GM23338 (cell line): ENCODE data around the gene NDUFB8. TPM values are rescaled to one million over a fixed set of nuclear protein-coding genes. Genes with fewer than 3 reads are reported as not detected.

Experiments used
- ATAC-seq: fragments of 200-7000 bp; cut with Tn5 transposase; 3 replicates; pipeline ENCODE4 v1.9.1; 2020
- DNase-seq: peaks from one replicate; pipeline ENCODE4 v3.0.0-alpha.2; 2015; ENCODE audit warnings: low spot score
- H2AFZ ChIP-seq: fragments of 200-600 bp; sonication (generic); 2 replicates; pipeline ENCODE4 v1.8.0; 2016; ENCODE audit warnings: antibody characterized with exemption, mild to moderate bottlenecking, moderate library complexity
- H3F3A ChIP-seq: fragments of 200-600 bp; sonication (generic); replicated peaks from 2 replicates; pipeline ENCODE4 v1.8.0; 2017; ENCODE audit warnings: antibody characterized with exemption, mixed run types, low read depth
- H3K27ac ChIP-seq: fragments of 200-600 bp; sonication (generic); 2 replicates; pipeline ENCODE4 v1.6.1; 2016; ENCODE audit warnings: low read depth
- H3K27me3 ChIP-seq: fragments of 200-600 bp; sonication (generic); 2 replicates; pipeline ENCODE4 v1.8.0; 2016; ENCODE audit warnings: mild to moderate bottlenecking, mixed run types, moderate library complexity; ENCODE audit not compliant: insufficient read depth
- H3K36me3 ChIP-seq: fragments of 200-600 bp; sonication (generic); 2 replicates; pipeline ENCODE4 v1.8.0; 2016; ENCODE audit warnings: mild to moderate bottlenecking; ENCODE audit not compliant: insufficient read depth
- H3K4me1 ChIP-seq: fragments of 200-600 bp; sonication (generic); 2 replicates; pipeline ENCODE4 v1.8.0; 2016; ENCODE audit warnings: mild to moderate bottlenecking, moderate library complexity; ENCODE audit not compliant: insufficient read depth
- H3K4me2 ChIP-seq: fragments of 200-600 bp; sonication (generic); 2 replicates; pipeline ENCODE4 v1.7.1; 2017; ENCODE audit warnings: mixed run types
- H3K4me3 ChIP-seq: fragments of 200-600 bp; sonication (generic); 2 replicates; pipeline ENCODE4 v1.6.1; 2016; ENCODE audit warnings: mixed run types
- H3K79me2 ChIP-seq: fragments of 200-600 bp; sonication (generic); replicated peaks from 2 replicates; pipeline ENCODE4 v1.8.0; 2017; ENCODE audit warnings: mild to moderate bottlenecking; ENCODE audit not compliant: insufficient read depth
- H3K9me2 ChIP-seq: fragments of 200-600 bp; sonication (generic); 2 replicates; pipeline ENCODE4 v1.8.0; 2017; ENCODE audit not compliant: insufficient read depth
- H4K20me1 ChIP-seq: fragments of 200-600 bp; sonication (generic); replicated peaks from 2 replicates; pipeline ENCODE4 v1.8.0; 2017; ENCODE audit warnings: mild to moderate bottlenecking; ENCODE audit not compliant: insufficient read depth
- H3K27ac Mint-ChIP-seq: 2 replicates; pipeline ENCODE4 v1.8.0; 2020; ENCODE audit warnings: inconsistent platforms, mild to moderate bottlenecking, moderate library complexity, mixed read lengths
- H3K27me3 Mint-ChIP-seq: 3 replicates; pipeline ENCODE4 v1.8.0; 2022; ENCODE audit warnings: low read depth, mild to moderate bottlenecking, moderate library complexity, mixed read lengths, inconsistent platforms; ENCODE audit not compliant: insufficient read depth, poor library complexity
- H3K36me3 Mint-ChIP-seq: 3 replicates; pipeline ENCODE4 v1.8.0; 2021; ENCODE audit warnings: low read depth, mild to moderate bottlenecking, inconsistent platforms, moderate library complexity, mixed read lengths
- H3K4me1 Mint-ChIP-seq: 3 replicates; pipeline ENCODE4 v1.8.0; 2020; ENCODE audit warnings: mild to moderate bottlenecking, inconsistent platforms, mixed read lengths
- H3K4me3 Mint-ChIP-seq: 3 replicates; pipeline ENCODE4 v1.8.0; 2021; ENCODE audit warnings: moderate library complexity, mild to moderate bottlenecking, inconsistent platforms, mixed read lengths
- H3K9me3 Mint-ChIP-seq: 3 replicates; pipeline ENCODE4 v1.8.0; 2020; ENCODE audit warnings: moderate library complexity, mild to moderate bottlenecking, inconsistent platforms, mixed read lengths
- JUNB ChIP-seq: IDR thresholded peaks from one replicate; pipeline ENCODE4 v1.6.1; 2016; ENCODE audit warnings: antibody characterized with exemption; ENCODE audit not compliant: unreplicated experiment
- STAT1 ChIP-seq: IDR thresholded peaks from one replicate; pipeline ENCODE4 v1.6.1; 2016; ENCODE audit warnings: antibody characterized with exemption; ENCODE audit not compliant: unreplicated experiment
- polyA plus RNA-seq: library from polyadenylated mRNA; unstranded; fragments of >200 nt; fragmentation: Nextera tagmentation; extraction: Ambion mirVana; gene quantifications from 2 replicates; pipeline ENCODE4 v1.2.1, GENCODE V29; 2016
- total RNA-seq: library from RNA; depleted of rRNA; stranded (reverse); fragments of >200 nt; shearing (Covaris generic); gene quantifications from 2 replicates; pipeline ENCODE4 v1.2.3, GENCODE V29; 2014
- TF ChIP-seq, protein P1 (sequence below), 2 experiments: fragments of 200-600 bp in 1 of 2; sonication (generic) in 1 of 2; conservative IDR thresholded peaks; 2 replicates each; pipeline versions ENCODE4 v1.5.1 to v1.6.1; 2016 to 2017; ENCODE audit warnings: antibody characterized with exemption in 2 of 2, low read depth in 2 of 2, mild to moderate bottlenecking in 2 of 2, moderate library complexity in 1 of 2

Gene NDUFB8
- total and polyA plus RNA-seq, 2 experiments from 2014 or later: 131 to 464 TPM

- Mint-ChIP-seq H3K4me1 (no peaks in the 10 kb centered on the region; the same call in 2 of the 3 replicates), H3K9me3 (no peaks in the 10 kb centered on the region), H3K27me3 (peaks cover 20% of the 10 kb centered on the region), H3K27ac (no peak within 1 kb of the TSS), H3K4me3 (peak within 1 kb of the TSS; percentile 89), H3K36me3 (peaks cover 5% of the 10 kb centered on the region; the same call in 2 of the 3 replicates)
- TF ChIP-seq, protein P1, sequence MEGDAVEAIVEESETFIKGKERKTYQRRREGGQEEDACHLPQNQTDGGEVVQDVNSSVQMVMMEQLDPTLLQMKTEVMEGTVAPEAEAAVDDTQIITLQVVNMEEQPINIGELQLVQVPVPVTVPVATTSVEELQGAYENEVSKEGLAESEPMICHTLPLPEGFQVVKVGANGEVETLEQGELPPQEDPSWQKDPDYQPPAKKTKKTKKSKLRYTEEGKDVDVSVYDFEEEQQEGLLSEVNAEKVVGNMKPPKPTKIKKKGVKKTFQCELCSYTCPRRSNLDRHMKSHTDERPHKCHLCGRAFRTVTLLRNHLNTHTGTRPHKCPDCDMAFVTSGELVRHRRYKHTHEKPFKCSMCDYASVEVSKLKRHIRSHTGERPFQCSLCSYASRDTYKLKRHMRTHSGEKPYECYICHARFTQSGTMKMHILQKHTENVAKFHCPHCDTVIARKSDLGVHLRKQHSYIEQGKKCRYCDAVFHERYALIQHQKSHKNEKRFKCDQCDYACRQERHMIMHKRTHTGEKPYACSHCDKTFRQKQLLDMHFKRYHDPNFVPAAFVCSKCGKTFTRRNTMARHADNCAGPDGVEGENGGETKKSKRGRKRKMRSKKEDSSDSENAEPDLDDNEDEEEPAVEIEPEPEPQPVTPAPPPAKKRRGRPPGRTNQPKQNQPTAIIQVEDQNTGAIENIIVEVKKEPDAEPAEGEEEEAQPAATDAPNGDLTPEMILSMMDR (conservative IDR thresholded peaks at IDR 0.05; ENCODE audit: low read depth in 2 of 2): peak in 1 of 2 experiments; percentile 69; a peak in 2 of 4 replicates
- no peak for TF ChIP-seq JUNB
- H4K20me1 ChIP-seq: no peaks in the 10 kb centered on the region
- H3K4me2 ChIP-seq: peak within 1 kb of the TSS; percentile 94
- no peaks in the 10 kb centered on the region for H3K79me2 ChIP-seq
- no peaks in the 10 kb centered on the region for H3K36me3 ChIP-seq
- peaks cover 22% of the 10 kb centered on the region for H3K27me3 ChIP-seq
- H3K4me1 ChIP-seq: peaks cover 5% of the 10 kb centered on the region; the same call in 1 of the 2 replicates
- H3K4me3 ChIP-seq: peak within 1 kb of the TSS; percentile 74
- ATAC-seq: peak; percentile 90
- DNase-seq: peak; percentile 76
- 0 out of 2 replicates have a peak, but pooled peaks cover 4% of the 10 kb centered on the region for H3F3A ChIP-seq
- peak within 1 kb of the TSS; percentile 89 for H2AFZ ChIP-seq
- H3K9me2 ChIP-seq: no peaks in the 10 kb centered on the region
- no peak within 1 kb of the TSS for H3K27ac ChIP-seq
Measured at GRCh38 chr10:100519311-100520051, 10.2 kb downstream of the NDUFB8 start, which contains the start of gene SEC31B. TSS of gene SEC31B (minus strand) at chr10:100519861. CDS start at chr10:100516952, 2,909 bp downstream.

- DNase-seq (peak; percentile 87), ATAC-seq (peak; percentile 58)
- Histone ChIP-seq H3K4me1 (peaks cover 5% of the 10 kb centered on the region; the same call in 1 of the 2 replicates), H3F3A (0 out of 2 replicates have a peak, but pooled peaks cover 4% of the 10 kb centered on the region), H3K79me2 (no peaks in the 10 kb centered on the region), H2AFZ (no peak overlapping the region; the same call in 1 of the 2 replicates), H3K27ac (no peak overlapping the region), H3K4me3 (peak overlapping the region; percentile 74), H4K20me1 (no peaks in the 10 kb centered on the region; the same call in 1 of the 2 replicates), H3K36me3 (no peaks in the 10 kb centered on the region), H3K4me2 (peak overlapping the region; percentile 94), H3K9me2 (no peaks in the 10 kb centered on the region), H3K27me3 (peaks cover 22% of the 10 kb centered on the region)
- peaks cover 21% of the 10 kb centered on the region for H3K27me3 Mint-ChIP-seq
- no peaks in the 10 kb centered on the region for H3K9me3 Mint-ChIP-seq
- 0 out of 3 replicates have a peak, but pooled peaks cover 5% of the 10 kb centered on the region for H3K36me3 Mint-ChIP-seq
- peak overlapping the region; percentile 89 for H3K4me3 Mint-ChIP-seq
- H3K4me1 Mint-ChIP-seq: no peaks in the 10 kb centered on the region; the same call in 2 of the 3 replicates
- no peak for TF ChIP-seq STAT1
- TF ChIP-seq, protein P1 (conservative IDR thresholded peaks at IDR 0.05; ENCODE audit: low read depth in 2 of 2): peak; percentile 82 to 85
- H3K27ac Mint-ChIP-seq: no peak overlapping the region
Measured at GRCh38 chr10:100518761-100519241, 10.9 kb downstream of the NDUFB8 start.
